Activated CD8-positive, alpha-beta memory T cell treated with anti-CD3 and anti-CD28 coated beads, Interleukin-2, amount 50 U/mL, for 4 hours (primary cell): ENCODE data around the gene GRAMD1C.
A peak's percentile ranks its signal among the peaks of the same experiment; 100 is the strongest.

Source experiments
- DNase-seq: peaks from one replicate; pipeline ENCODE4 v3.0.0-alpha.2; 2020

Gene GRAMD1C

DNA sequence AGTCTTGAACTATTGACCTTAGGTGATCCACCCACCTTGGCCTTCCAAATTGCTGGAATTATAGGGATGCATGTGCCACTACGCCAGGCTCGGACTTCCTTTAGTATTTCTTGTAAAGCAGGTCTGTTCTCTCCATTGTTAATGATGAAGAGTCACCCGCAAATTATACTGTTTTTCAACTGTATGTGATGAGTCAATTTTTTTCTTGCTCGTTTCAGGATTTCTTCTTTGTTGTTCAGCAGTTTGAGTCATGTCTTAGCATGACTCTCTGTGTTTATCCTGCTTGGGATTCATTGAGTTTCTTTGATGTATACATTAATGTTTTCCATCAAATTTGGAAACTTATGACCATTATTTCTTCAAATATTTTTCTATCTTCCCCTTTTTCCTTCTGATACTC is 28.9 kb downstream of the GRAMD1C start:
- DNase-seq, result no peak

DNA sequence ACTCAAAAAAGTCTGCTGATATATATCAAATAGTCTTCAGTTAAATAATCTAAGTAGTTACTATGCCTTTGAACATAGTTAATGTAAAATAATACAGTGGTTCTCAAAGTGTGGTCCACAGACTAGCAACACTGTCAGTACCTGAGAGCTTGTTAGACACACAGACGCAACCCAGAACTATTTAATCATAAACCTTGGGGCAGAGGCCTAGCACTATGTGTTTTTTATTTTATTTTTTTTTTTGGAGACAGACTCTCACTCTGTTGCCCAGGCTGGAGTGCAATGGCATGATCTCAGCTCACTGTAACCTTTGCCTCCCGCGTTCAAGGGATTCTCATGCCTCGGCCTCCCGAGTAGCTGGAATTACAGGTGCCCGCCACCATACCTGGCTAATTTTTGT is 34.7 kb downstream of the GRAMD1C start:
- no peak for DNase-seq

GRCh38 chr3:113873814-113874526 is 35.4 kb downstream of the GRAMD1C start:
- no peak for DNase-seq

DNA sequence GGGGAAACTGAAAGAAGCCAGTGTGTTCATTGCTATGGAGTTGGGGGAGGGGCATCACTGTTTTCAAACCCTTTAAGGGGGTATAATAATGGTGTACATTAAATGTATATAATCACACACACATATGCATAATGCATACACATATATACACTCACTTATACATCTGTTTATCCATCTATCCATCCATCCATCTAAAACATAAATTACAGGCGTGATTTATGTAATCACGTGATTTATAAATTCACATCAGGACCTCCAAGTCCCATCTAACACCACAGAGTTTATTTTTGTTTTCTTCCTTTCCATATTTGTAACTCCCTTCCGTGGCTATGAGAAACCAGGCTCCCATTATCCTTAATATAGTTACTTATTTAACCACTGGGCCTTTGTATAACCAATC is 39.8 kb downstream of the GRAMD1C start:
- no peak for DNase-seq

GRCh38 chr3:113885050-113885449 is 46.5 kb downstream of the GRAMD1C start:
- DNase-seq, result no peak

DNA sequence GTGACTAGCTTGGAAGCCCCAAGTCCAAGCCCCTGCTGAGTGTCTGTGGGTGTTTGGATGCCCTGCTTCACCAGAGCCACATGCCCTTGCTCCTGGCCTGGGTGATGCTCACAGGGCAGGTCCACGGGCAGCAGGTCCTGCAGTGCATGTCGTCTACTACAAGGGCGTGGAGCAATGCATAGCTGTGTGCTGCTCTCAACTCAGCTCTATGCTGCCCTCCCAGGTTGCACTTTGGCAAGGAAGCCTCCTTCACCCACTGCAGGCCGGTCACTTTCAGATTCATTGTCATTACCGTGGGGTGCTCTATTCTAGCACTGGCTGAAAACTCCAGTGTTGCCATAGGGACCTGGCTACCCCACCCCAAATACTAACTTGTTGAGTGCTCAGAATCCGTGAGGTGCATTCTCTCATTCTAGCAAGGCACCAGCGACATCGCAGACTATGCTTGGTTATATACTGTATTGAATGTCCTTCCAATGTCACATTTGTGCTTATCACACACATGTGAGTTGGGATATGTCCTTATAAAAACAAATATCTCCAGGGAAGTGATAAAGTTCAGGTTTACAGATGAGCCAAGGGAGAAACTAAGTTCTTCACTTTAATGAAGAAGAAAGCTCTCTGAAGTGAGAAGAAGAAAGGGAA is 51.8 kb downstream of the GRAMD1C start:
- DNase-seq, result no peak

DNA sequence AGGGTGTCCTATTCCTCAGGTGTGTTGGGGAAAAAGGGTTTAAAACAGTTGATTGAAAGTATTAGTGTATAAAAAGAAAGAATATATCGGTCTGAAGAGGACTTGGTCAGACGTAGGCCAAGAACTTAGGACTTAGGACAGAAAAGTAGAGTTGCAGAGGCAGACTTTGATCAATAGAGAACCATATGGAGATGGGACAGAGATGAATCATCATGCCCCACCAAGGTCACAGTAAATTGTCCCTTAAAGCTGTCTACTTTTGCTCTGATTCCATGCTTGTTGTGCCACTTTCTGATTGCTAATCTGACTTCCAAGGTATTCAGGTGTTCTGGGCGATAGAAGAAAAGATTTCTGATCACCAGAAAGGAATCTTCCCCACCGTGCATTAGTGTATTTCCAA is 56.3 kb downstream of the GRAMD1C start:
- DNase-seq, result no peak

- DNase-seq, result no peak
Observed at GRCh38 chr3:113895964-113896363, 57.4 kb downstream of the GRAMD1C start.

DNA sequence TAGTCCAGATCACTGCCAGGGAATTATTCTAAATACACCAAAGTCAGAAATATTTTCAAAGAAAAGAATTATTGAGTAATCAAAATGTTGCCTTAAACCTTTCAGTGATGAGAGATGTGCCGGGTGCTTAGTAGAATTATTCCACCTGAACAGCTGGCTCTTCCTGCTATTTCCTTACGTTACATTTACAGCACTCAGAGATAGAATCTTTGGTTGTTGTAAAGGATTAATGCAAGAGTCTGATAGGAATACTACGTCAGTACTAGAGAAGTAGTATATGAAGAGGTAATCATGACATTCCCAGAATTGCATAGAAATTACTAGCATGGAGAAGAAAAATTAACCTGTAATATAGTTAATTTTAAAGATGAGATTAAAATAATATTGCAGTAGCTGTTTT is 58.3 kb downstream of the GRAMD1C start:
- DNase-seq, result no peak

DNA sequence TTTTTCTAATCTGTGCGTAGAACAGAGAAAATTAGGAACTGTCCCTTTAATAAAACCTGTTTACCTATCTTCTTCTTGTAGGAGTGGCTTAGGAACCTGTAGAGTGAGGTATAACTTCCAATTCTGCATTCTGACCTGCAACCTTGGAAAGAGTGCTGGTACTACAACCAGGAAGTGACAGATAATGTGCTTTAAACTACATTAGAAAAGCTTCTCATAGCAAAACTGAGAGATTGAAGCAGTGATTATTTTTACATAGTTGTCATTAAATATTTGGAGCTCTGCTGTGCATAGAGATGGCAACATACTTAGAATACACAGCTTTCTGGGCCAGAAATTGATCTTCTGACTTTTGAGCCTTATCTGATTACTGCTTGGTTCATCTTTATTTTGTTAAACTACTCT is 58.8 kb downstream of the GRAMD1C start:
- DNase-seq, result no peak

DNA sequence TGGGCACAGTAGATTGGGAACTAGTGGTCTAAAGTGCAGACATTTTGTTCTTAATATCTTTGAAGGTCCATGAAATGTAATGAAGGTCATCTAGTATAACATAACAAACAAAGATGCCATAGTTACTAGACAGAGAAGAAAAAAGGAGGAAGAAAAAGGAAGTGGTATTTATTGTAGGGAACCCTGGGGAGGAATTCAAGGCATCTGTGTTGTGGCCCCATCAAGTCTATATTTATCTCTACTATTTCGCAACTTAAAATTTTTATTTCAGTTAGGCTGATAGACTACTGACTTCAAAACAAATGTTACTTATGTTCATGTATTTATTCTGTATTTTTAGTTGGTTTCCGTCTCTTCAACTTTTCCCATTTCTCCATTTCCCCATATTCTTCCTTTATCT is 60.3 kb downstream of the GRAMD1C start:
- DNase-seq, result no peak

DNA sequence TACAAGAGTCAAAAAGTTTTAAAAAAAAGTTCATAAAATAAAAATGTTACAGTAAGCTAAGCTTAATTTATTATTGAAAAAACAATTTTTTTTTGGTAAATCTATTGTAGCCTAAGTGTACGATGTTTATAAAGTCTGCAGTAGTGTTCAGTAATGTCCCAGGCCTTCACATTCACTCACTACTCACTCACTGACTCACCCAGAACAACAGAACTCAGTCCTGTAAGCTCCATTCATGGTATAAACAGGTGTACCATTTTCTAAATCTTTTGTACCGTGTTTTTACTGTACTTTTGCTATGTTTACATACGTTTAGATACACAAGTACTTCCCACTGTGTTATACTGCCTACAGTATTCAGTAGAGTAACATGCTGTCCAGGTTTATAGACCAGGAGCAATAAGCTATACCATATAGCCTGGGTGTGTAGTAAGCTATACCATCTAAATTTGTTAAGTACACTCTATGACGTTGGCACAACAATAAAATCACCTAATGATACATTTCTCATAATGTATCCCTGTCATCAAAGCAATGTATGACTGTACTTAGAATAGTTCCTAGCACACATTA is 68.1 kb downstream of the GRAMD1C start:
- no peak for DNase-seq

GRCh38 chr3:113908133-113908532 is 69.5 kb downstream of the GRAMD1C start:
- no peak for DNase-seq

DNA sequence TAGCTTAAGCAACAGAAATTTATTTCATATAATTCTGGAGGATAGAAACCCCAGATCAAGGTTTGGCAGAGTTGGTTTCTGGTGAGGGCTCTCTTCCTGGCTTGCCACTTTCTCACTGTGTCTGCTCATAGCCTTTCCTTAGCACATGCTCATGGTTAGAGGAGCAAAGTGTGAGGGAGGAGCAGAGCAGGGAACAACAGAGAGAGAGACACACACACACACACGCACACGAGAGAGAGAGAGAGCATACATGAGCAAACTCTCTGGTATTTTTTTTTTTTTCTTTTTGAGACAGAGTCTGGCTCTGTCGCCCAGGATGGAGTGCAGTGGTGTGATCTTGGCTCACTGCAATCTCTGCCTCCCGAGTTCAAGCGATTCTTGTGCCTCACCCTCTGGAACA is 72.4 kb downstream of the GRAMD1C start:
- DNase-seq, result no peak

GRCh38 chr3:113912552-113913236 is 74.1 kb downstream of the GRAMD1C start:
- peak; percentile 19 for DNase-seq

DNA sequence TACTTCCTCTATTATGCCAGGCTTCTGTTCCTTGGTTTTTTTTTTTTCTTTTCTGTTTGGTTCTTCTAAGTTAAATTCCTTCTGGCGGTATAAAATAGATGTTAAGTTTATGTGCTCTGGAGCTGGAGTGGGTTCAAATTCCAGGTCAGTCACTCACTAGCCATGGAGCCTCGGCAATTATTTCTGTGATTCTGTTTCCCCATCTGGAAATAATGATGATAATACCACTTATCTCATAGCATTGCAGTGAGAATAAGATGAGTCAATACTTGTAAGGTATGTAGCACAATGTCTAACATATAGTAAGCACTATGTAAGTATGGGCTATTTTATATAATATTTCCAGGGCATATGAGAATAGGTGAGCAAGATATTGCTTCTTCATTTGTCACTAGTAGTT is 76.1 kb downstream of the GRAMD1C start:
- DNase-seq, result no peak

DNA sequence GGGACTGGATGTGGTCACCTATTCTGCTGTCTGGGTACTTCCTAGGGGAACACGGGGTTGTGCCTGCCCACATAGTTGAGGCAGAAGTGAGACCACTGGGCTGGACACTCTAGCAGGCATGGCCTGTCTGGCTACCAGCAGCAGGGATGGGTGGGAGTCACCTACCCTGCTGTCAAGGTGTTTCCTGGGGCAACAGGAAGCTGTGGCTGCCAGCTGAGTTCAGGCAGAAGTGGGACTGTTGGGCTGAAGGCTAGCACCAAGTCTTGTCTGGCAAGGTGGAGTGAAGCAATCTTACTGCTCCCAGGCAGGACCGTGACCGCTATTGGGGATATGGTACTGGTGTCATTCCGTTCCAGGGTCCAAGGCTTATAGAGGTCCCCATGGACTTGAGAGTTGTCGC is 89.0 kb downstream of the GRAMD1C start:
- DNase-seq, result no peak

DNA sequence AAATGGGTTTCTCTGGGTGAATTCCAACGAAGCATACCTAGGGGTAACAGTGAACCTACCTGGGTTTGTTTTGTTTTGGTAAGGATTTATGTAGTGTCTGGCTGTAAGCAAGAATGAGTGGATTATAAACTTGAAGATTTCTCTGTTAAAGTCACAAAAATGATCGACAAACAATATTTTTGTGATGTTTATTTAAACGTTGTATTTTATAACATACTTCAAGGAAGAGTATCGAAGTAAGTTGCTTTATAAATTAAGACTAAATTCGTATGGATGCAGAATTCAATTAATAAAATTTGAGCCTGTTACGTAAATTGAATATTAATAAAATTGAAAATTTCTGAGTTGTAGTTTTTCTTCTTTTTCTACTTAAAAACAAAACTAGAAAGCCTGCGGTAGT is 108.2 kb downstream of the GRAMD1C start:
- no peak for DNase-seq

DNA sequence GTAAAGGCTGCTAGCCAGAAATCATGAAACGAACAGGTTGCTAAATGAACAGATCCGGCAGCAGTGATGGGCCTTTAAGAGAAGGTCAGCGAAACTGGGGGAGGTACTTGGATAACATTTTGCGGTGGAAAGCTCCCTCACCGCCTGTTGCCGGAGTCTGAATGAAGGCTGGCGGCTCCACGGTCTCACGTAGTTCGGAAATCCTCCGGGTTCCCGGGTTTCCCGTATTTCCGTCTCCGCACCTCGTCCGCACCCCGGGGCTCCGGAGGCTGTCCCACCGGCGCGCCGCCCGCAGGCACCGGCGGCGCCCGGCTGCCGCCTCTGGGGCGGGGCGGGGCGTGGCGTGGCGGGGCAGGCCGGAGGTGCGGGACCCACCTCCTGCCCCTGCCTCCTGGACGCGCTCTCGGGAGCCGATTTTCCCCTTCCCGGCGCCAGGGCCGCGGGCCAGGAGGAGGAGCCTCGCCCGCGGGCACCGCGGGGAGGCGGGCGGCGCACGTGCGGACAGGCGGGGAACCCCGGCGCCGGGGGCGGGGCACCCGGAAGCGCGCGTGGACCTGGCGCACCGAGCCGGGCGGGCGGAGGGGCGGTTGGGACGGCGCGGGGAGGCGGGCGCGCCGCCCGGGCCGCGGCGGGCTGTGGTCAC is 108.9 kb downstream of the GRAMD1C start, which contains the start of gene ZDHHC23:
TSS of gene ZDHHC23 (plus strand) at position 642 of the 643 bp plus-strand sequence. CDS start 790 bp downstream, outside the sequence.
- DNase-seq, result peak; percentile 71

DNA sequence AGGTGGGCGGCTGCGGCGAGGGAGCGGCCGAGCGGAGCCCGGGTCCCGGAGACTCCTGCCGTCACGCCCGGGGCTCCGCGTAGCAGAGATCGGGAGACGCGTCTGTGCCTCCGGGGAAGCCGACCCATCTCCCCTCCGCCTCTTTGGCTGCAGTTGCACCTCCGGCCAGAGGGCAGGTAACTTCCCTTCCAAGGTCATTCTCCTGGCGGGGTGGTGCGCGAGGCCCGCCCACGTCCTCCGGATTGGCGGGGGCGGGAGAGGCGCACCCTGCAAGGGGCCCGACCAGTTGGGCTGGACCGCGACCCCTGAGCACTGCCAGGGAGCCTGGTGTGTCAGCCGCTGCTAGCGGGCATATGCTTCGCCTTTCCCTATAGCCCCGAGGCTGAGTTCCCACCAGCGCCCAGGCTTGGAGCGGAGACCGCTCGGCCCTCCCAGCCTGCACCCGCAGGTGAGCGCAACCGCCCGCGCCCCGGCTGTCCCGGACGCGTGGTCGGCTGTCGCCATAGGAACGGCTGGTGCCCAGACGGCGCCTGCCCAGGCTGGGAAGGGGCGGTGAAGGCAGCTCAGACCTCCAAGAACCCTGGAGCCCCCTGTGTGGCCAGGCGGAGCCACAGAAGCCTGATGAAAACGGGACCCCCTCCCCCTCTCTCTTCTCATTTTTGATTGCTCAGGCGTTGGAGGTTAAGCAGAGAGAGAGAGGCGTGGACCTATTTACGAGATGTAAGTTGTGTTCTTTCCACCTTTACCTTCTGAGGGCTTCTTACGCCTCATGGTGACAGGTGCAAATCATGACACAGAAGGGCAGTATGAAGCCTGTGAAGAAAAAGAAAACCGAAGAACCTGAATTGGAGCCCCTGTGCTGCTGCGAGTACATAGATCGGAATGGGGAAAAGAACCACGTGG is 109.7 kb downstream of the GRAMD1C start:
- DNase-seq, result peak; percentile 39

GRCh38 chr3:113952921-113953320 is 114.3 kb downstream of the GRAMD1C start:
- no peak for DNase-seq

GRCh38 chr3:113953677-113954076 is 115.1 kb downstream of the GRAMD1C start:
- no peak for DNase-seq
